Fibroblast of lung (primary cell): ENCODE measurements around the gene PGC.

Experiments
- EZH2 ChIP-seq: IDR thresholded peaks from 2 replicates; pipeline ENCODE4 v1.5.1; 2012; ENCODE audit warnings: low read length, control low read depth, mild to moderate bottlenecking; ENCODE audit errors: missing control alignments
- TF ChIP-seq, protein P1 (sequence below), 2 donors: IDR thresholded peaks in 1 of 2; conservative IDR thresholded peaks in 1 of 2; 1 replicate in 1 of 2; 2 replicates in 1 of 2; pipeline ENCODE4 v1.5.1; 2011 to 2012; ENCODE audit warnings: low read length in 2 of 2, control low read depth in 1 of 2, inconsistent platforms in 1 of 2, low read depth in 1 of 2, mild to moderate bottlenecking in 1 of 2

DNA sequence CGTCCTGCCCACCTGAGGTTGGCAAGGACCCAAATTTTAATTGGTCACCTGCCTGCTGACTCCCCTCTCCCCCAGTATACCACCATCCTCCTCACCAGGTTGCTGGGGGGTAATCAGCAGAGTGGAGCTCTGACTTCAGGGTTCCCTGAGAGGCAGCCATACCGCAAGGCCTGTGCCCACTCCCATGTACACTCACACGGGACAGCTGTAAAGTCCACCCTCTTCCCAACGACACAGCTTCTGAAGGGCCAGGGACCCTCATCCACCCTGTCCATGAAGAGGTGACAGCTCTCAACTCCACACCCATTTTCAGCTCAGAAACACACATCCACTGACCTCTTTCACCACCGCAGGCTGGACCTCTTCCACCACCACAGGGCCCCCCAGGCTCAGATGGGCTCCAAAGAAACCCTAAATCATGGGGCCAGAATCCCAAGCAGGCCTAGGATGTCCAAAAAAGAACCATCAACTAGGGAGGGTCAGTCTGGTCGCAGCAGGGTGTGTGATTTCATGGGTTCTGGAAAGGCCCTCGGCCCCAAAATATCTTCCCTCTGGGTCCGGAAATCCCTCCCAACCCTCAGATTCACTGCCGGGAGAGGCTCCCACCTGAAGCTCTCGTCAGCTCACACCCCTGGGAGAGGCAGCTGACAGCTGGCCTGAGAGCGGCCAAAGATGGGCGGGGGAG, 41.7 kb downstream of the PGC start:
- TF ChIP-seq, protein P1, sequence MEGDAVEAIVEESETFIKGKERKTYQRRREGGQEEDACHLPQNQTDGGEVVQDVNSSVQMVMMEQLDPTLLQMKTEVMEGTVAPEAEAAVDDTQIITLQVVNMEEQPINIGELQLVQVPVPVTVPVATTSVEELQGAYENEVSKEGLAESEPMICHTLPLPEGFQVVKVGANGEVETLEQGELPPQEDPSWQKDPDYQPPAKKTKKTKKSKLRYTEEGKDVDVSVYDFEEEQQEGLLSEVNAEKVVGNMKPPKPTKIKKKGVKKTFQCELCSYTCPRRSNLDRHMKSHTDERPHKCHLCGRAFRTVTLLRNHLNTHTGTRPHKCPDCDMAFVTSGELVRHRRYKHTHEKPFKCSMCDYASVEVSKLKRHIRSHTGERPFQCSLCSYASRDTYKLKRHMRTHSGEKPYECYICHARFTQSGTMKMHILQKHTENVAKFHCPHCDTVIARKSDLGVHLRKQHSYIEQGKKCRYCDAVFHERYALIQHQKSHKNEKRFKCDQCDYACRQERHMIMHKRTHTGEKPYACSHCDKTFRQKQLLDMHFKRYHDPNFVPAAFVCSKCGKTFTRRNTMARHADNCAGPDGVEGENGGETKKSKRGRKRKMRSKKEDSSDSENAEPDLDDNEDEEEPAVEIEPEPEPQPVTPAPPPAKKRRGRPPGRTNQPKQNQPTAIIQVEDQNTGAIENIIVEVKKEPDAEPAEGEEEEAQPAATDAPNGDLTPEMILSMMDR (conservative IDR thresholded peaks at IDR 0.05 in 1 of 2, IDR thresholded peaks at IDR 0.05 in 1 of 2; ENCODE audit: low read depth in 1 of 2, low read length in 2 of 2): no peak
- no peak for TF ChIP-seq EZH2
